AG04449 (cell line): ENCODE data around the gene TXNDC5.

Experiments used
- CTCF ChIA-PET: fragments of 350-600 bp; formaldehyde crosslinking; extraction: SDS; loops from one replicate; lab custom pipeline; 2021; ENCODE audit warnings: antibody characterized with exemption; lab: Yijun Ruan, JAX
- POLR2A ChIA-PET: fragments of 400-600, 350-600 bp; formaldehyde crosslinking; extraction: SDS; loops from one replicate; lab custom pipeline; 2020; ENCODE audit warnings: antibody characterized with exemption, inconsistent platforms; lab: Yijun Ruan, JAX
- DNase-seq: peaks from one replicate; pipeline ENCODE4 v3.0.0-alpha.2; 2010; ENCODE audit warnings: low read depth, low spot score
- H3K4me3 ChIP-seq: 2 replicates; pipeline ENCODE4 v1.5.1; 2011; ENCODE audit warnings: low read depth, mild to moderate bottlenecking, control low read depth, low read length
- CTCF ChIP-seq: IDR thresholded peaks from one replicate; pipeline ENCODE4 v1.5.1; 2011; ENCODE audit warnings: mild to moderate bottlenecking, moderate library complexity, low read length, control low read depth, inconsistent platforms; ENCODE audit not compliant: insufficient read depth; ENCODE audit errors: missing control alignments

TXNDC5 gene

GRCh38 chr6:7878401-7878964 lies 32.1 kb downstream of the TXNDC5 start:
- DNase-seq, result no peak
- ChIA-PET CTCF (interaction anchor here (1.0 to 1.2 kb wide), 2 partner anchors 9 to 181 kb away, joined by 3 to 4 read pairs; no protein-coding TSS in a partner anchor), POLR2A (no interaction called here)
- TF ChIP-seq CTCF, result no peak
- no peak overlapping the region for H3K4me3 ChIP-seq

GRCh38 chr6:7868926-7869325 lies 41.7 kb downstream of the TXNDC5 start:
- POLR2A ChIA-PET, result no interaction called here
- DNase-seq, result no peak
- no peak for TF ChIP-seq CTCF
- H3K4me3 ChIP-seq, result no peak overlapping the region
- CTCF ChIA-PET, result interaction anchor here (1.3 kb wide), 1 partner anchor 147 kb away, joined by 3 read pairs; no protein-coding TSS in a partner anchor

GRCh38 chr6:7866526-7866925 lies 44.1 kb downstream of the TXNDC5 start:
- no peak for TF ChIP-seq CTCF
- DNase-seq, result no peak
- ChIA-PET POLR2A (no interaction called here), CTCF (interaction anchor here (0.7 to 1.3 kb wide), 4 partner anchors 40 to 147 kb away, joined by 3 to 8 read pairs (median 3); no protein-coding TSS in a partner anchor)
- no peak overlapping the region for H3K4me3 ChIP-seq

- no peak for DNase-seq
- CTCF ChIA-PET, result interaction anchor here (1.3 kb wide), 1 partner anchor 144 kb away, joined by 8 read pairs; no protein-coding TSS in a partner anchor
- POLR2A ChIA-PET, result no interaction called here
- no peak overlapping the region for H3K4me3 ChIP-seq
- TF ChIP-seq CTCF, result no peak
Measured at GRCh38 chr6:7865781-7866180, 44.8 kb downstream of the TXNDC5 start.

- no peak overlapping the region for H3K4me3 ChIP-seq
- TF ChIP-seq CTCF, result no peak
- CTCF ChIA-PET, result no interaction called here
- POLR2A ChIA-PET, result no interaction called here
- no peak for DNase-seq
Measured at GRCh38 chr6:7859591-7859990, 51.0 kb downstream of the TXNDC5 start.

GRCh38 chr6:7851780-7852179 lies 58.8 kb downstream of the TXNDC5 start:
- ChIA-PET POLR2A (no interaction called here), CTCF (no interaction called here)
- TF ChIP-seq CTCF, result no peak
- no peak overlapping the region for H3K4me3 ChIP-seq
- DNase-seq, result no peak
